HG03025 (cell line): Measurements from ENCODE around the gene CHTF8.

Experiments used
- ATAC-seq: cut with Tn5 transposase; IDR thresholded peaks from one replicate; pipeline ENCODE4 v1.9.1; 2021; ENCODE audit warnings: mild to moderate bottlenecking, moderate library complexity; ENCODE audit not compliant: unreplicated experiment, low FRiP score

CHTF8 gene

DNA sequence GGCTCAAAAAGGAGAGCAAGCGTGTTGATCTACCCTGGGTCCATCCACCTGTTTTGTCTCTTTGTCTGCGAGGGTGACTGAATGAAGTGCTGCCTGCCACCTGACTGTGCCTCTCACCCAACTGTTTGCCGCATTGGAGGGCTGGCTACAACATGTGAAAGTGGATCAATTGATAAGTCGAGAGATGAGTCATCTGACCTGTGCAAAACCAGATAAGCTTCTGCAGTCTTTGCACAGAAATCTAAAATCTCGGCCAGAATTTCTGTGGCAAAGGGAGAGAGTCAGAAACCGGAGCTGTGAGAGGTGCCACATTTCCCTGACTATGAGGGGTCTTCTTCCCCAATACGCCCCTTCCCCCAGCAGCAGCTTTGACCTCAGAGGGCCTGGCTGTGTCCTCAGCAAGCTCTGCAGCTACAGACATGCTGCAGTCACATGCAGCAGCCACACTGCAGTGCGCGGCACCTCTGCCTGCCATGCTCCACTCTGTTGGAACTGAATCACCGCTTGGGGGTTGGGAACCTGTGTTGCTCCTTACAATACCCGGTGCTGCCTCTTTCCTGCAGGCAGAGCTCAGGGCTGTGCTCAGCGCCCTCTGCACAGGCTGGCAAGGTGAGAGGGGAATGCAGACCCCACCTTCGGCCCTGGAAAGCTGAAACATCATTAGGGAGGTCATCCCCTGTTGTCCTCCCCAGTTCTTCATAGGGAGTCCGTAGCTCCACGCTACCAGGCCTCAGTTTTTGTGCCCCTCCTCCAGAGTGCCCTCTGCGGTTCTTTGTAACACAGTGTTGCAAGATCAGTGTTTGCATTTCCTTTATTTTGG is 43.1 kb downstream of the CHTF8 start:
- ATAC-seq = no peak

DNA sequence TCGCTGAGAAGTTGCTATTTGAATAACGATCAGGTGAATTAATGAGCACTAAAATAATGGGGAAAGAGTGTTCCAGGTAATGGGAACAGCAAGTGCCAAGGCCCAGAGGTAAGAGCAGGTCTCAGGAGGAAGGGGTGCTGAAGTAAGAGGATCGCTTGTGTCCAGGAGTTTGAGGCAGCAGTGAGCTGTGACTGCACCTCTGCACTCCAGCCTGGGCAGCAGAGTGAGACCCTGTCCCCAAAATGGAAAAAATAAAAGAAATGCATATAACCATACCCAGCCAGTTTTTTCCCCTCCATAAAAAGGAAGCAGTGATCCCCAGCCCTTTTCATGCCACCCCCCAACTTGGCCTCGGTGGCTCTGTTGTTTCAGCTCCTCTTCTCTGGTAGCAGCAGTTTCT is 43.7 kb downstream of the CHTF8 start:
- no peak for ATAC-seq

DNA sequence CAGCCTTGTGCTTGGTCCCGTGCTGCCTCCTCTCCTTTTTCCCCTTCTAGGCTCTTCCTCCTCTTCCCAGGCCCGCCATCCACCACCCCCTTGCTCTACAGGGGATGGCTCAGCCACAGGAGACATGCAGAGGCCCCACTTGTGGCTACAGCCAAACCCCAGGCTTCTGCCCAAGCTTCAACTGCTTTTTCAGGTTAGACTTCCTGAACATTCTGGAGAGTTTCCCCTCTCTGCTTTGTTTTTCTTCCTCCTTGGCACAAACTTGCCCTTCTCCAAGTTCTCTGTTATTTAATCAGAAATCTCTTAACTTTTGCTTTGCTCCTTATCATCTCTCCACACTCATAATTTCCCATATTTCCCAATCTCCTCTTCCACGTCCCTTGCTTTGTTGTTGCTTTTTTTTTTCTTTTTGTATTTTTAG is 45.2 kb downstream of the CHTF8 start:
- ATAC-seq = no peak

DNA sequence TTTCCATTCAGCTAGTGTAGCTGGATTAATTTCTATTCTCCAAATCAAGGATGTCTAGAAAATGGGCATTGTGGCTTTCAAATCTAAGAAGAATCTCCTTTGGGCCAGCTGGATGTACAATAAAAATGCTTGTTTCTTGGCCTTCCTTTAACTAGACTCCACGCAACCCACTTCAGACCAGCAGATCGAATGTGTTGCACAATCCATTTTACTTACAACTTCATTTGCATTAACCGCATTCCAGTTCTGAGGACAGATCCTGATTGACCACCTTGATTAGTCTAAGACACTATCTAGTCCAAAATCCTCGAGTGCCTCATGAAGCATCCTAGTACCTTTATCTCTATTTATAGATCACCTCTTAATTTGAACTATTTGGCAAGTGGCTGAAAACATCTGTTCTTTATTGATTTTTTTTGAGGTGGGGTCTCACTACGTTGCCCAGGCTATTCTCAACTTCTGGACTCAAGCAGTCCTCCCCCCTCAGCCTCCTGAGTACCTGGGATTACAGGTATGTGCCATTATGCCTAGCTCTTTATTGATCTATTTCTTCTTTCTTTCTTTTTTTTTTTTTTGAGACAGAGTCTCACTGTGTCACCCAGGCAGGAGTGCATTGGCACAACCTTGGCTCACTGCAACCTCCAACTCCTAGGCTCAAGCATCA is 47.2 kb downstream of the CHTF8 start:
- ATAC-seq = no peak

DNA sequence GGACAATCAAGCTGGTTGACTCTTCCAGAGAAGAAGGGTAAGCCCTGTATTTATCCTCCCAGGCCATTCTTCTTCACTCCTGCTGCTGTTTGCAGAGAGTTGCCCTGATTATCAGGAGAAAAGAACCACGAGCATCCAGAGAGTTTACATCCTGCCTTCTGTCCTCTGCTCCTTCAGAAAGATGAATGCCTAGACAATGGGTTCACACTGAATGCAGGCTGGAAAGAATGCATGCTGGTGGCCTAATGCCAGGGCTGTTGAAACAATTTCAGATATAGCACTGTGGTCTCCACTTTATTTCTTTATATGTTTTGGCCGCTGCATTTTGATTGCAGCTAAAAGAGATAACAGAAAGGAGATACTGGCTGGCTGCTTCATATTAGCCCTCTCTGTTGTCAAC is 48.1 kb downstream of the CHTF8 start:
- ATAC-seq = no peak

GRCh38 chr16:69083306-69083941 is 49.0 kb downstream of the CHTF8 start:
- no peak for ATAC-seq

GRCh38 chr16:69079697-69080096 is 52.7 kb downstream of the CHTF8 start:
- ATAC-seq = no peak

GRCh38 chr16:69078073-69078472 is 54.3 kb downstream of the CHTF8 start:
- no peak for ATAC-seq

- ATAC-seq = no peak
These were observed 55.1 kb downstream of the CHTF8 start for GRCh38 chr16:69077251-69077650.

GRCh38 chr16:69073181-69073702 is 59.1 kb downstream of the CHTF8 start:
- no peak for ATAC-seq

DNA sequence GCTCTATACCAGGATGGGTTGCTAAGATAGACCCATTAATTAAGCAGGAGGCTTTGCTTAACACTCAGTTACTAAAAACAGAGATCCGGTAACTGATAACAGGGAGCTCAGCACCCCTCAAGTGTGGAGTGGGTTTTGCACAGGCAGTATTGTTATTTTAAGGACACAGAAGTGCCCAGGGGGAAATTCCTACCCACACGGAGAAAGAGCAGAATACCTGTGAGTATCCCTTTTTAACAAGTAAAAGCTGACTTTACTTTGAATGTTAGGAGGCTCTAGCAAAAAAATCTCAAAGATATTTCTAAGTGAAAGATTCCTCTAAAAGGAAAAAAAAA is 59.8 kb downstream of the CHTF8 start:
- ATAC-seq = no peak

DNA sequence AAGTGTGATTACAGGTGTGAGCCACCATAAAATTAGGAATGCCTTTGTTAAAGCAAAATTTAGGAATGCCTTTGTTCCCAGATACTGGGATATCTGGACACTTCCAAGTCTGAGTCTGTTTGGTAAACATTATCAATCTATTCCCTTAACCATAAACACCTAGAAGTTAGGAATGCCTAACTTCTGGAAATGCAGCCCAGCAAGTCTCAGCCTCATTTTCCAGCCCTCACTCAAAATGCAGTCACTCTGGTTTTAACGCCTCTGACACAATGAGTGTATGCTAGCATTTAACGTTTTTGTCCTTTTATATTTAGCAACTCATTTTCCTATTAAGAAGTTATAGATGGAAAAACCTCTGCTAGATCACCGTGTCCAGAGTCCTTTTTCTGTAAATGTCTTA is 61.4 kb downstream of the CHTF8 start:
- ATAC-seq = no peak

DNA sequence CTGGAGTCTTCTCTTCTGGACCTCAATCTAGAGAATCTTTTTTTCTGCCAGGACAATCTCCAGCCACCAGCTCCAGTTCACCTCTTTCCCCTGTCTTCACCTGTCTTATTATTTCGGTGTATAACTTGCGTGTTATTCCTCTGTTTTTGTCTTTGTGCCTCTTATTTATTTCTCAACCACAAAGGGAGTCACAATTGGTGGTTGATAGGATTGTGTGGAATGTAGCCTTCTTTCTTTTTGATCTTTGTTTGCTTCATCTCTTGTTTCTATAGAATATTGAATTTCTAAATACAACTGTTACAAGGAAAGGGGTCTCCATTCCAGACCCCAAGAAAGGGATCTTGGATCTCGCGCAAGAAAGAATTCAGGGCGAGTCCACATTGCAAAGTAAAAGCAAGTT is 62.9 kb downstream of the CHTF8 start:
- no peak for ATAC-seq
